Panc1 (cell line): ENCODE measurements around the gene AMPH.

ENCODE experiments used
- POLR2AphosphoS5 ChIP-seq: IDR thresholded peaks from 2 replicates; pipeline ENCODE4 v1.6.1; 2012; ENCODE audit warnings: mild to moderate bottlenecking, low read depth, low read length, moderate library complexity
- SIN3A ChIP-seq: IDR thresholded peaks from 2 replicates; pipeline ENCODE4 v1.6.1; 2012; ENCODE audit warnings: low read depth, mild to moderate bottlenecking, low read length, moderate library complexity, borderline replicate concordance; ENCODE audit not compliant: insufficient read depth
- TCF7L2 ChIP-seq: IDR thresholded peaks from 2 replicates; pipeline ENCODE4 v1.6.1; 2011; ENCODE audit warnings: mild to moderate bottlenecking, low read depth, low read length, inconsistent platforms
- TF ChIP-seq, protein P1 (sequence below): fragments of 450-650 bp; IDR thresholded peaks from 2 replicates; pipeline ENCODE4 v1.5.1; 2017; ENCODE audit warnings: mild to moderate bottlenecking
- TF ChIP-seq, protein P2 (sequence below), 2 experiments: IDR thresholded peaks; 2 replicates each; pipeline ENCODE4 v1.6.1; 2011 to 2012; ENCODE audit warnings: low read depth in 2 of 2, control low read depth in 1 of 2, low read length in 1 of 2, mild to moderate bottlenecking in 1 of 2, moderate library complexity in 1 of 2; ENCODE audit not compliant: insufficient read depth in 1 of 2

DNA sequence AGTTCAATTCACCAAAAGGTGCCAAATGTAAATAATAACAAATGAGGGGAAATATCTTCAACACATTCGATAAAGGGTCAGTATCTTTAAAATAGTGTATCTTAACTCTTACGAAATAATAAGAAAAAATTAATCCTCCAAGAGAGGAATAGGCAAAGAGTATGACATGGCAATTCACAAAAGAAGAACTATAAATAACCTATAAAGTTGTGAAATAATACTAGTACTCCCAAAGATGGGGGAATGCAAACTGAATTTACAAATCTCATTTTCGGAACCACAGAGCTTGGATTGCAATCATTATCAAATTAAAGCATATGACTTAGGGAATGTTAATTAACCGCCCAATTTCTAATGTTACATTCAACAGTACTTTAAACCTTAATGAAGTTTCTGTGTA, 279.6 kb downstream of the AMPH start:
- TF ChIP-seq, protein P1, sequence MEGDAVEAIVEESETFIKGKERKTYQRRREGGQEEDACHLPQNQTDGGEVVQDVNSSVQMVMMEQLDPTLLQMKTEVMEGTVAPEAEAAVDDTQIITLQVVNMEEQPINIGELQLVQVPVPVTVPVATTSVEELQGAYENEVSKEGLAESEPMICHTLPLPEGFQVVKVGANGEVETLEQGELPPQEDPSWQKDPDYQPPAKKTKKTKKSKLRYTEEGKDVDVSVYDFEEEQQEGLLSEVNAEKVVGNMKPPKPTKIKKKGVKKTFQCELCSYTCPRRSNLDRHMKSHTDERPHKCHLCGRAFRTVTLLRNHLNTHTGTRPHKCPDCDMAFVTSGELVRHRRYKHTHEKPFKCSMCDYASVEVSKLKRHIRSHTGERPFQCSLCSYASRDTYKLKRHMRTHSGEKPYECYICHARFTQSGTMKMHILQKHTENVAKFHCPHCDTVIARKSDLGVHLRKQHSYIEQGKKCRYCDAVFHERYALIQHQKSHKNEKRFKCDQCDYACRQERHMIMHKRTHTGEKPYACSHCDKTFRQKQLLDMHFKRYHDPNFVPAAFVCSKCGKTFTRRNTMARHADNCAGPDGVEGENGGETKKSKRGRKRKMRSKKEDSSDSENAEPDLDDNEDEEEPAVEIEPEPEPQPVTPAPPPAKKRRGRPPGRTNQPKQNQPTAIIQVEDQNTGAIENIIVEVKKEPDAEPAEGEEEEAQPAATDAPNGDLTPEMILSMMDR, result no peak
- TF ChIP-seq, protein P2, sequence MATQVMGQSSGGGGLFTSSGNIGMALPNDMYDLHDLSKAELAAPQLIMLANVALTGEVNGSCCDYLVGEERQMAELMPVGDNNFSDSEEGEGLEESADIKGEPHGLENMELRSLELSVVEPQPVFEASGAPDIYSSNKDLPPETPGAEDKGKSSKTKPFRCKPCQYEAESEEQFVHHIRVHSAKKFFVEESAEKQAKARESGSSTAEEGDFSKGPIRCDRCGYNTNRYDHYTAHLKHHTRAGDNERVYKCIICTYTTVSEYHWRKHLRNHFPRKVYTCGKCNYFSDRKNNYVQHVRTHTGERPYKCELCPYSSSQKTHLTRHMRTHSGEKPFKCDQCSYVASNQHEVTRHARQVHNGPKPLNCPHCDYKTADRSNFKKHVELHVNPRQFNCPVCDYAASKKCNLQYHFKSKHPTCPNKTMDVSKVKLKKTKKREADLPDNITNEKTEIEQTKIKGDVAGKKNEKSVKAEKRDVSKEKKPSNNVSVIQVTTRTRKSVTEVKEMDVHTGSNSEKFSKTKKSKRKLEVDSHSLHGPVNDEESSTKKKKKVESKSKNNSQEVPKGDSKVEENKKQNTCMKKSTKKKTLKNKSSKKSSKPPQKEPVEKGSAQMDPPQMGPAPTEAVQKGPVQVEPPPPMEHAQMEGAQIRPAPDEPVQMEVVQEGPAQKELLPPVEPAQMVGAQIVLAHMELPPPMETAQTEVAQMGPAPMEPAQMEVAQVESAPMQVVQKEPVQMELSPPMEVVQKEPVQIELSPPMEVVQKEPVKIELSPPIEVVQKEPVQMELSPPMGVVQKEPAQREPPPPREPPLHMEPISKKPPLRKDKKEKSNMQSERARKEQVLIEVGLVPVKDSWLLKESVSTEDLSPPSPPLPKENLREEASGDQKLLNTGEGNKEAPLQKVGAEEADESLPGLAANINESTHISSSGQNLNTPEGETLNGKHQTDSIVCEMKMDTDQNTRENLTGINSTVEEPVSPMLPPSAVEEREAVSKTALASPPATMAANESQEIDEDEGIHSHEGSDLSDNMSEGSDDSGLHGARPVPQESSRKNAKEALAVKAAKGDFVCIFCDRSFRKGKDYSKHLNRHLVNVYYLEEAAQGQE (IDR thresholded peaks at IDR 0.05; ENCODE audit: insufficient read depth in 1 of 2, low read depth in 2 of 2, low read length in 1 of 2), result no peak
- no peak for TF ChIP-seq POLR2AphosphoS5
- no peak for TF ChIP-seq SIN3A
- TF ChIP-seq TCF7L2, result no peak
